Activated naive CD4-positive, alpha-beta T cell treated with Interleukin-2 at 50 U/mL for 16 hours (primary cell): ENCODE results near the gene MSL3.

ENCODE experiments used
- DNase-seq: peaks from one replicate; pipeline ENCODE4 v3.0.0-alpha.2; 2020

Gene MSL3

GRCh38 chrX:11759461-11760311, 1.6 kb downstream of the MSL3 start:
- peak; percentile 69 for DNase-seq

- DNase-seq = no peak
Measured at GRCh38 chrX:11760958-11761357, 2.9 kb downstream of the MSL3 start.

GRCh38 chrX:11764602-11765067, 6.6 kb downstream of the MSL3 start:
- no peak for DNase-seq

GRCh38 chrX:11765449-11765848, 7.4 kb downstream of the MSL3 start:
- DNase-seq = no peak

GRCh38 chrX:11766487-11766886, 8.4 kb downstream of the MSL3 start:
- no peak for DNase-seq

- DNase-seq = no peak
Measured at GRCh38 chrX:11768039-11768438, 10.0 kb downstream of the MSL3 start.

GRCh38 chrX:11770320-11770719, 12.3 kb downstream of the MSL3 start:
- peak; percentile 37 for DNase-seq

GRCh38 chrX:11778230-11778629, 20.2 kb downstream of the MSL3 start:
- no peak for DNase-seq

- no peak for DNase-seq
Measured at GRCh38 chrX:11781133-11781532, 23.1 kb downstream of the MSL3 start.

- no peak for DNase-seq
Measured at GRCh38 chrX:11781734-11782370, 23.8 kb downstream of the MSL3 start.

- no peak for DNase-seq
Measured at GRCh38 chrX:11784543-11784942, 26.5 kb downstream of the MSL3 start.

GRCh38 chrX:11786862-11787261, 28.8 kb downstream of the MSL3 start:
- DNase-seq = no peak

GRCh38 chrX:11787564-11787963, 29.5 kb downstream of the MSL3 start:
- peak; percentile 73 for DNase-seq

- no peak for DNase-seq
Measured at GRCh38 chrX:11789809-11790208, 31.8 kb downstream of the MSL3 start.

GRCh38 chrX:11791090-11791489, 33.1 kb downstream of the MSL3 start:
- no peak for DNase-seq

- no peak for DNase-seq
Measured at GRCh38 chrX:11791537-11791936, 33.5 kb downstream of the MSL3 start.

GRCh38 chrX:11792461-11793421, 34.7 kb downstream of the MSL3 start:
- peak; percentile 66 for DNase-seq

- DNase-seq = no peak
Measured at GRCh38 chrX:11793734-11794133, 35.7 kb downstream of the MSL3 start.

- DNase-seq = no peak
Measured at GRCh38 chrX:11813341-11813740, 55.3 kb downstream of the MSL3 start.
